GOT3 (cell line): Measurements from ENCODE around the gene DDX52.
"Not testable (repeated sequence)": the region's sequence is repeated elsewhere in the genome, so short reads cannot be mapped to it uniquely, and the experiment has no call there.

Experiments used
- DNase-seq: peaks from one replicate; lab custom pipeline; 2025; ENCODE audit warnings: mixed read lengths; lab: John Stamatoyannopoulos, UW

The DDX52 gene

GRCh38 chr17:37643118-37643766 is at the start of gene DDX52:
TSS of gene DDX52 (minus strand) at chr17:37643446. CDS start at chr17:37643420, 26 bp downstream.
- DNase-seq: peak; percentile 63

GRCh38 chr17:37691807-37692206 is 48.6 kb upstream of the DDX52 start:
- no peak for DNase-seq

GRCh38 chr17:37689317-37689716 is 46.1 kb upstream of the DDX52 start:
- DNase-seq: no peak

- no peak for DNase-seq
Observed at GRCh38 chr17:37683454-37683984, 40.3 kb upstream of the DDX52 start.

GRCh38 chr17:37682007-37682406 is 38.8 kb upstream of the DDX52 start:
- DNase-seq: no peak

- not testable (repeated sequence) for DNase-seq
Observed at GRCh38 chr17:37679995-37680394, 36.7 kb upstream of the DDX52 start.

GRCh38 chr17:37678036-37678435 is 34.8 kb upstream of the DDX52 start:
- no peak for DNase-seq

GRCh38 chr17:37677021-37677420 is 33.8 kb upstream of the DDX52 start:
- DNase-seq: no peak

- DNase-seq: no peak
Observed at GRCh38 chr17:37676115-37676925, 33.1 kb upstream of the DDX52 start.

GRCh38 chr17:37674511-37674910 is 31.3 kb upstream of the DDX52 start:
- no peak for DNase-seq

- no peak for DNase-seq
Observed at GRCh38 chr17:37673386-37673785, 30.1 kb upstream of the DDX52 start.

GRCh38 chr17:37672548-37673078 is 29.4 kb upstream of the DDX52 start:
- DNase-seq: no peak

GRCh38 chr17:37671824-37672547 is 28.7 kb upstream of the DDX52 start:
- DNase-seq: no peak

- DNase-seq: no peak
Observed at GRCh38 chr17:37671028-37671823, 28.0 kb upstream of the DDX52 start.

- DNase-seq: no peak
Observed at GRCh38 chr17:37667039-37667438, 23.8 kb upstream of the DDX52 start.

- no peak for DNase-seq
Observed at GRCh38 chr17:37664214-37664613, 21.0 kb upstream of the DDX52 start.

- no peak for DNase-seq
Observed at GRCh38 chr17:37662353-37662752, 19.1 kb upstream of the DDX52 start.

- no peak for DNase-seq
Observed at GRCh38 chr17:37661400-37662014, 18.3 kb upstream of the DDX52 start.

GRCh38 chr17:37659925-37660324 is 16.7 kb upstream of the DDX52 start:
- no peak for DNase-seq

GRCh38 chr17:37657202-37657601 is 14.0 kb upstream of the DDX52 start:
- DNase-seq: no peak

GRCh38 chr17:37651849-37652248 is 8.6 kb upstream of the DDX52 start:
- DNase-seq: no peak
